Measurements from ENCODE around the gene WWOX.

Gene WWOX

DNA sequence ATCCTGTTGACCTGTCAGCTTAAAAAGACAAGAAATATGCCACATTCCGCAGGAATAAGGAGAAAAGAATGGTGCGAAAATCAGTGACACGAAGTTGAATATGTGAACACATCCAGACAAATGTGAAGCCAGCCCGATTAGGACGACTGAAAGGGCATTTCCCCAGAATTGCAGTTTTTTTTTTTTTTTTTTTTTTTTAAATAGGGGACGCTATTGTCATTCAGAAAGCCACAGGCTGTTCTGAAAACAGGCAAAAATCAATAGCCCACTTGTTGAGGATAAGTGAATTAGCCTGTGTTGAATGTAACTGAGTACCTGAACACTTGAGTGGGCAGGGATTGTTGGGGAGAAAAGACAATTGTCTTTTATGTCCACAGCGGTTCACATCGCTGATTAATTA, 507.1 kb downstream of the WWOX start:
- DNase-seq (ENCODE audit: insufficient read length, low spot score) (no peak), FAIRE-seq (no peak)
- TF ChIP-seq, protein P1, sequence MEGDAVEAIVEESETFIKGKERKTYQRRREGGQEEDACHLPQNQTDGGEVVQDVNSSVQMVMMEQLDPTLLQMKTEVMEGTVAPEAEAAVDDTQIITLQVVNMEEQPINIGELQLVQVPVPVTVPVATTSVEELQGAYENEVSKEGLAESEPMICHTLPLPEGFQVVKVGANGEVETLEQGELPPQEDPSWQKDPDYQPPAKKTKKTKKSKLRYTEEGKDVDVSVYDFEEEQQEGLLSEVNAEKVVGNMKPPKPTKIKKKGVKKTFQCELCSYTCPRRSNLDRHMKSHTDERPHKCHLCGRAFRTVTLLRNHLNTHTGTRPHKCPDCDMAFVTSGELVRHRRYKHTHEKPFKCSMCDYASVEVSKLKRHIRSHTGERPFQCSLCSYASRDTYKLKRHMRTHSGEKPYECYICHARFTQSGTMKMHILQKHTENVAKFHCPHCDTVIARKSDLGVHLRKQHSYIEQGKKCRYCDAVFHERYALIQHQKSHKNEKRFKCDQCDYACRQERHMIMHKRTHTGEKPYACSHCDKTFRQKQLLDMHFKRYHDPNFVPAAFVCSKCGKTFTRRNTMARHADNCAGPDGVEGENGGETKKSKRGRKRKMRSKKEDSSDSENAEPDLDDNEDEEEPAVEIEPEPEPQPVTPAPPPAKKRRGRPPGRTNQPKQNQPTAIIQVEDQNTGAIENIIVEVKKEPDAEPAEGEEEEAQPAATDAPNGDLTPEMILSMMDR (IDR thresholded peaks at IDR 0.05; ENCODE audit: insufficient read depth, missing control alignments): no peak

DNA sequence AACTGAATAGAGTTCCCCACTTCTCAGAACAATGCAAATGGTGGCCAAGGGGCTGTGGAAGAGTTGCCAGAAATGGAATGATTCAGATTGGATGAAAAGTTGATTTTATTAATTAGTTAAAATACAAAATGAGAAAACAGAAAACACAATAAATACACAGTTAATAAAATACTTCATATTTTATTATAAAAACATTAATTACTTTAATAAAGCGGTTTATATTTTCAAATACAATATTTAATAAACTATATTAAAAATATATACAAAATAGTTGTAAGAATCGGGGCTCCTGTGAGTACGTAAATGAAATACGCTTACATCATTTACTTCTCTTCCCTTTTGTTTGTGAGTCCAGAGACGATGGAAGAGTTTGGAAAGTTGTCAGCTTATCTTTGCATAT, 507.6 kb downstream of the WWOX start:
- no peak for FAIRE-seq
- DNase-seq (ENCODE audit: insufficient read length, low spot score): no peak
- TF ChIP-seq, protein P1 (IDR thresholded peaks at IDR 0.05; ENCODE audit: insufficient read depth, missing control alignments): no peak

DNA sequence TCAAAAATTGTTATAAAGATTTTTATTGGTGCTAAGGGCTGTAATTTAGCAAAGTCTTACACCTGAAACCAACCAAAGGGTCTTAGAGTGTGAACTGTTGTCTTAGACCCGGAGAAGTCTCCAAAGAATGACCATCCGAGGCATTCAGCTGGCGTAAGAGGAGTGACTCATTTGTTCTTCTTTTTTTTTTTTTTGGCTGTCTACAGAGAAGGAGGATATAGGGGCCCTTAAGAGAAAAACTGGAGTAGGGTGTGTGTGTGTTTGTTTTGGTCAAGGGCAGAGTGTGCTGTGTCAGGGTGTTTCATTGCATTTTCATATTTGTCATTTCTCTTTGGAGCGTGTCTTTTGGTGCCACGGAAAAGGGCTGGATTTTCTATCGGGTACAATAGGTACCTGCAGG, 508.0 kb downstream of the WWOX start:
- no peak for FAIRE-seq
- TF ChIP-seq, protein P1 (IDR thresholded peaks at IDR 0.05; ENCODE audit: insufficient read depth, missing control alignments): no peak
- DNase-seq (ENCODE audit: insufficient read length, low spot score): no peak

DNA sequence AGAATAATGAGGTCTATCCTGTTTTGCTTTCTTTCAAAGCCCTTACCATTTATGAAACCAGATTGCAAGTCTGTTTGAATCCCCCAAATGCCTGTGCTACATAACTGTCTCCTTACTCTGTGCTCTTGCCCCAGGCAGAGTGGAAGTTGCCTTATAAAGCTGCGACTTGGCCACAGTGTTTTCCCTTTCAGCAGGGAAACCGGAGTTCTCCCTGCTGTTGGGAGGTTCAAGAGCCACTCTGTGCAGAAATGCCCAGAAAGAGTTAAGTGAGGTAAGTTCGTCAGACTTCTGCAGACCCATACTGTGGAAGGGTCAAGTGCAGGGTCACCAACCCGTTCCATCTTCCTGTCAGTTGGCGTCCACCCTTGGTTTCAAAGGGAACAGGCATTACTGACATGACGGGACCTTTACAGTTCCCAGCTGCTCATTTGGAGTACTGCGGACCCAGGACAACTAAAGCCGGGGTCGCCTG, 508.9 kb downstream of the WWOX start:
- no peak for DNase-seq (ENCODE audit: insufficient read length, low spot score)
- no peak for FAIRE-seq

DNA sequence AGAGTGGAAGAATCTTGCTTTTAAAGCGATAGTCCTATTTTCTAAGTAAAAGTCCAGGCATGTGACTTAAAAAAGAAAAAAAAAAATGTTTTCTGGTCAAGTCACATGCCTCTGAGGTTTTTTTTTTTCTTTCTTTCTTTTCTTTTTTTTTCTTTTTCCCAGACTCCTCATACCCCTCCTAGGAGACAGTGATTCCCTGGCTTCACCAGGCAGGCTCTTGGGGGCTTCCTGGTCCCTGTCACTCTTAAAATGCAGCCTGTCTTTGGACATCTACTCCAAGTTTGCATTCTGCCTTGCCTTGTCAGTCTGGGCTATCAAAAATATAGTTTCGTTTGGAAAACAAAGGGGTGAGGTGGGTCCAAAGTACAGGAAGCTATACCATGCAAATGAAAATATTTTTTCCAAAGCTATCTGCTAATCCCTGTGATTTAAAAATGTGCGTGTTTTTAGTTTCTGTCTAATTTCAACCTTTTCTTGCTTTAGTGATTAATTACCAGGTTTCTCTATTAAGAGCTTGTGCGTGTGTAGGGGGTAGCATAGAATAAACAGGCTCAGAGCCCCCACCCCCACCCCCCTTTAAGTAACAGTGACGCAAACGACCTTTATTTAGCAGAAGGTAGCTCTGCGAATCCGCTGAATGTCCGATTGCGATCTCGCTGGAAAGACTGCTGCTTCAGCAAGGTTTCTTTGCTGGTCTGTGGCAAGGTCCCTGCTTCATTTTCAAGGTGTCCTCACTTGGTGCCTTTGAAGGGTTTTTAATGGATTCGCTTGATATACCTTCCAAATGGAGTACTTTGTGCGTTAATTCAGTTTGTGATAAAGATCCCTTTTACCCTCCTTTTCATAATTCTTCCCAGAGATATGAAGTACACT, 510.2 kb downstream of the WWOX start:
- DNase-seq (ENCODE audit: insufficient read length, low spot score): no peak

More for the DNA sequence above, 508.9 kb downstream of the WWOX start:
- TF ChIP-seq, protein P1 (IDR thresholded peaks at IDR 0.05; ENCODE audit: insufficient read depth, missing control alignments): no peak

DNA sequence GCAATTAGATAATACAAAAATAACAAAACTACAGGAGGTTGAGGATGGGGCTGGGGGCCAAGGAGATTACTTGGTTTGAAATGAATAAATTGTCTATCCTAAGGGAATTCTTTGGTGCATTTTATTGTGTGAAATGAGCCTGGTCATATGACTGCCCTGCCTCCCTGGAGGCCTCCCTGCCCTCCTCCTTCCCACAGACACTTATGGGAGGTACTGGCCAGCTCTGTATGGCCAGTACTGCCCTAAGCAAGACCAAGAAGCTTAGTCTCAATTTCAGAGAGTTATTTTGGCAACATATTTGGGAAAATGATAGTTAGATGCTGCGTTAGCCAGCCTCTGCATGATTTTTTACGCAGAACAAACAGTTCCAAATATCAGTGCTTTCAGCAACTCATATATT, 511.9 kb downstream of the WWOX start:
- no peak for FAIRE-seq
- DNase-seq (ENCODE audit: insufficient read length, low spot score): no peak

More for the DNA sequence above, 510.2 kb downstream of the WWOX start:
- no peak for FAIRE-seq
- TF ChIP-seq, protein P1 (IDR thresholded peaks at IDR 0.05; ENCODE audit: insufficient read depth, missing control alignments): no peak

More for the DNA sequence above, 511.9 kb downstream of the WWOX start:
- TF ChIP-seq, protein P1 (IDR thresholded peaks at IDR 0.05; ENCODE audit: insufficient read depth, missing control alignments): no peak
